H1 (cell line): Measurements from ENCODE around the gene VPS26B. TPM values are rescaled to one million over a fixed set of nuclear protein-coding genes. Genes with fewer than 3 reads are reported as not detected.

Experiments
- CHD7 ChIP-seq: fragments of 300-600 bp; sonication (generic); IDR thresholded peaks from 2 replicates; pipeline ENCODE4 v1.7.1; 2012; ENCODE audit warnings: low read length, moderate library complexity, mild to moderate bottlenecking, inconsistent platforms; ENCODE audit not compliant: insufficient replicate concordance
- GABPA ChIP-seq: IDR thresholded peaks from 2 replicates; pipeline ENCODE4 v1.6.1; 2011; ENCODE audit warnings: mild to moderate bottlenecking, low read length, moderate library complexity, borderline replicate concordance; ENCODE audit not compliant: insufficient read depth
- NRF1 ChIP-seq: IDR thresholded peaks from 2 replicates; pipeline ENCODE4 v1.6.1; 2011; ENCODE audit warnings: mild to moderate bottlenecking, low read depth, low read length, improper control_type of control experiment
- SP1 ChIP-seq: IDR thresholded peaks from 2 replicates; pipeline ENCODE4 v1.6.1; 2011; ENCODE audit warnings: low read depth, low read length
- SRF ChIP-seq: IDR thresholded peaks from 2 replicates; pipeline ENCODE4 v1.6.1; 2011; ENCODE audit warnings: mild to moderate bottlenecking, low read depth, low read length, moderate library complexity
- polyA plus RNA-seq, 7 experiments: library from polyadenylated mRNA; depleted of rRNA in 3 of 7; stranded (reverse) in 5 of 7; unstranded in 2 of 7; fragments of >200 nt in 5 of 7; fragments of 200-250 nt in 2 of 7; gene quantifications; 1 replicate in 5 of 7; 2 replicates in 1 of 7; 4 replicates in 1 of 7; pipeline versions ENCODE4 v1.2.1 to v1.2.3, GENCODE V29; 2011 to 2013; ENCODE audit warnings: missing spikeins in 2 of 7, mixed read lengths in 2 of 7
- total RNA-seq: library from RNA; stranded (reverse); fragmentation: NEBNext Ultra II Directional; extraction: Animal tissue kit (Norgen Biotek cat#: 25700); gene quantifications from 2 replicates; pipeline ENCODE4 v1.2.1, GENCODE V29; 2021

The VPS26B gene
- total and polyA plus RNA-seq, 2 of the 8 experiments (the other 6 are each of a cell fraction or from before 2014, with no cell fraction given) = 18.3 to 27.0 TPM

- TF ChIP-seq GABPA (no peak), CHD7 (no peak), SP1 (no peak), NRF1 (no peak), SRF (no peak)
- TF ChIP-seq, all 59 proteins: peak for 0
Measured at GRCh38 chr11:134294664-134295063, 70.2 kb downstream of the VPS26B start (continued).
